Measurements from ENCODE around the gene SGCA. TPM values are rescaled to one million over a fixed set of nuclear protein-coding genes. Genes with fewer than 3 reads are reported as not detected.

Gene SGCA
- total and polyA plus RNA-seq, 2 of the 13 experiments (the other 11 are each of a cell fraction or from before 2014, with no cell fraction given): not detected

- TF ChIP-seq, protein P1, sequence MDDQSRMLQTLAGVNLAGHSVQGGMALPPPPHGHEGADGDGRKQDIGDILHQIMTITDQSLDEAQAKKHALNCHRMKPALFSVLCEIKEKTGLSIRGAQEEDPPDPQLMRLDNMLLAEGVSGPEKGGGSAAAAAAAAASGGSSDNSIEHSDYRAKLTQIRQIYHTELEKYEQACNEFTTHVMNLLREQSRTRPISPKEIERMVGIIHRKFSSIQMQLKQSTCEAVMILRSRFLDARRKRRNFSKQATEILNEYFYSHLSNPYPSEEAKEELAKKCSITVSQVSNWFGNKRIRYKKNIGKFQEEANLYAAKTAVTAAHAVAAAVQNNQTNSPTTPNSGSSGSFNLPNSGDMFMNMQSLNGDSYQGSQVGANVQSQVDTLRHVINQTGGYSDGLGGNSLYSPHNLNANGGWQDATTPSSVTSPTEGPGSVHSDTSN (CRISPR knock-in tag; IDR thresholded peaks at IDR 0.05; ENCODE audit: borderline replicate concordance): no peak
- TF ChIP-seq TCF12 (IDR thresholded peaks at IDR 0.05) (no peak), TCF12 (CRISPR knock-in tag; IDR thresholded peaks at IDR 0.05) (0 out of 2 replicates have a peak, but pooled peaks have one; percentile 49), MAFK (conservative IDR thresholded peaks at IDR 0.05 in 1 of 2, IDR thresholded peaks at IDR 0.05 in 1 of 2; ENCODE audit: low read length in 2 of 2) (no peak), NFKB2 (CRISPR knock-in tag; IDR thresholded peaks at IDR 0.05; ENCODE audit: borderline replicate concordance) (peak; percentile 46; the same call in 1 of the 2 replicates), ZNF660 (CRISPR knock-in tag; IDR thresholded peaks at IDR 0.05; ENCODE audit: borderline replicate concordance, low read depth) (no peak), MYC (CRISPR knock-in tag; IDR thresholded peaks at IDR 0.05; ENCODE audit: borderline replicate concordance) (peak; percentile 16; the same call in 1 of the 2 replicates), KLF15 (CRISPR knock-in tag; IDR thresholded peaks at IDR 0.05; ENCODE audit: borderline replicate concordance) (peak; percentile 81; the same call in 1 of the 2 replicates), ZFAT (CRISPR knock-in tag; conservative IDR thresholded peaks at IDR 0.05) (no peak), FOXP4 (CRISPR knock-in tag; IDR thresholded peaks at IDR 0.05) (no peak), HNRNPH1 (optimal IDR thresholded peaks at IDR 0.05; ENCODE audit: low read depth, low read length) (no peak), KAT8 (CRISPR knock-in tag; IDR thresholded peaks at IDR 0.05) (peak; percentile 42; the same call in 1 of the 2 replicates), ESRRA (CRISPR knock-in tag; IDR thresholded peaks at IDR 0.05; ENCODE audit: low read depth) (peak; percentile 41; the same call in 1 of the 2 replicates), TFE3 (CRISPR knock-in tag; IDR thresholded peaks at IDR 0.05) (no peak), ZNF33A (CRISPR knock-in tag; IDR thresholded peaks at IDR 0.05; ENCODE audit: borderline replicate concordance) (no peak), ZNF605 (CRISPR knock-in tag; IDR thresholded peaks at IDR 0.05) (no peak), ZBTB4 (CRISPR knock-in tag; IDR thresholded peaks at IDR 0.05; ENCODE audit: borderline replicate concordance) (0 out of 2 replicates have a peak, but pooled peaks have one; percentile 29), ZNF891 (CRISPR knock-in tag; IDR thresholded peaks at IDR 0.05) (peak; percentile 68; the same call in 1 of the 2 replicates), RELA (CRISPR knock-in tag; IDR thresholded peaks at IDR 0.05) (no peak), ZNF382 (CRISPR knock-in tag; IDR thresholded peaks at IDR 0.05; ENCODE audit: borderline replicate concordance) (no peak)
Measured at GRCh38 chr17:50200457-50201275, 34.9 kb downstream of the SGCA start (continued).
